ENCODE results near the gene NUCKS1. TPM values are rescaled to one million over a fixed set of nuclear protein-coding genes. Genes with fewer than 3 reads are reported as not detected.

The NUCKS1 gene
- total RNA-seq, 1 experiment from 2014 or later: 276 TPM

DNA sequence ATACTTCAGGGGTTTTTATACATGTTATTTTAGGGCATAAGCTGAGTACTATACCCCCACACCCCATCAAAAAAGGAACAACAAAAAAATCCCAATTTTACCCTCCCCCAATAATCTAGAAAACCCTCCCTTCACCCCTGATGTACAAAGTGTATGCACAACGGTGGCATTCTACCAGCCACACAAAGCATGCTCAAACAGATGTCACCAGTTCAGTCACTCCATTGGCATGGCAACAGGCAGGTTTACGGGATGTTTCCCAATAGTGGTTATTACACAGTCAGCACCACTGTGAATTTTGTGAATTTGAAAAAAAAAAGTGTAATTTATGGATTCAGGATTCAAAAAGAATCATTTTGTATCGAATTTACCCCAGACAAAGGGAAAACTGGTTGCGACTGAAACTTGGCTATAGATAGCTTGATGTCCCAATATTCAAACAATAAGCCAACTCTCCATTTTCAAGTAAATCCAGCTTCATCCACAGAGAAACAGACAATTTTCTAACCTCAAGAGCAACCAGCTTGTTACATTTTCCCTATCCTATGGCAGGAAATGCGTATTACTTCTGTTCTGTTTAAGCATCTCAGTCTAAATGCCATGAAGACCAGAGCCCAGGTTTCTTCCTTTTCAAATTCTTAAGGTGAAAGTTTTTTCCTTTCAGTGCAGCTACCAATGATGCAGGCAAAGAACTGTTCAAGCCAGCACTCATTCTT, 35.6 kb downstream of the NUCKS1 start:
- DNase-seq: no peak
- no peaks in the 10 kb centered on the region for H3K27me3 Mint-ChIP-seq (ENCODE audit: unreplicated experiment)
- H3K36me3 Mint-ChIP-seq (ENCODE audit: insufficient read depth, unreplicated experiment): peaks cover 77% of the 10 kb centered on the region
- TF ChIP-seq, protein P1, sequence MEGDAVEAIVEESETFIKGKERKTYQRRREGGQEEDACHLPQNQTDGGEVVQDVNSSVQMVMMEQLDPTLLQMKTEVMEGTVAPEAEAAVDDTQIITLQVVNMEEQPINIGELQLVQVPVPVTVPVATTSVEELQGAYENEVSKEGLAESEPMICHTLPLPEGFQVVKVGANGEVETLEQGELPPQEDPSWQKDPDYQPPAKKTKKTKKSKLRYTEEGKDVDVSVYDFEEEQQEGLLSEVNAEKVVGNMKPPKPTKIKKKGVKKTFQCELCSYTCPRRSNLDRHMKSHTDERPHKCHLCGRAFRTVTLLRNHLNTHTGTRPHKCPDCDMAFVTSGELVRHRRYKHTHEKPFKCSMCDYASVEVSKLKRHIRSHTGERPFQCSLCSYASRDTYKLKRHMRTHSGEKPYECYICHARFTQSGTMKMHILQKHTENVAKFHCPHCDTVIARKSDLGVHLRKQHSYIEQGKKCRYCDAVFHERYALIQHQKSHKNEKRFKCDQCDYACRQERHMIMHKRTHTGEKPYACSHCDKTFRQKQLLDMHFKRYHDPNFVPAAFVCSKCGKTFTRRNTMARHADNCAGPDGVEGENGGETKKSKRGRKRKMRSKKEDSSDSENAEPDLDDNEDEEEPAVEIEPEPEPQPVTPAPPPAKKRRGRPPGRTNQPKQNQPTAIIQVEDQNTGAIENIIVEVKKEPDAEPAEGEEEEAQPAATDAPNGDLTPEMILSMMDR (IDR thresholded peaks at IDR 0.05; ENCODE audit: unreplicated experiment): no peak
- CTCF ChIA-PET: interaction anchor here (1.0 to 6.3 kb wide), 2 partner anchors 45 to 55 kb away, joined by 3 to 101 read pairs; no protein-coding TSS in a partner anchor
- H3K27ac Mint-ChIP-seq (ENCODE audit: unreplicated experiment): no peak overlapping the region
- H3K9me3 Mint-ChIP-seq (ENCODE audit: low read depth, unreplicated experiment): no peaks in the 10 kb centered on the region
- BruUV-seq (replicated peaks): TSS peak; percentile 1
- intact Hi-C loops (cut with micrococcal nuclease; ENCODE audit: unreplicated experiment): no loop called here
- no peak overlapping the region for H3K4me3 Mint-ChIP-seq (ENCODE audit: low read depth, unreplicated experiment)
- peaks cover 38% of the 10 kb centered on the region for H3K4me1 Mint-ChIP-seq (ENCODE audit: low read depth, unreplicated experiment)

DNA sequence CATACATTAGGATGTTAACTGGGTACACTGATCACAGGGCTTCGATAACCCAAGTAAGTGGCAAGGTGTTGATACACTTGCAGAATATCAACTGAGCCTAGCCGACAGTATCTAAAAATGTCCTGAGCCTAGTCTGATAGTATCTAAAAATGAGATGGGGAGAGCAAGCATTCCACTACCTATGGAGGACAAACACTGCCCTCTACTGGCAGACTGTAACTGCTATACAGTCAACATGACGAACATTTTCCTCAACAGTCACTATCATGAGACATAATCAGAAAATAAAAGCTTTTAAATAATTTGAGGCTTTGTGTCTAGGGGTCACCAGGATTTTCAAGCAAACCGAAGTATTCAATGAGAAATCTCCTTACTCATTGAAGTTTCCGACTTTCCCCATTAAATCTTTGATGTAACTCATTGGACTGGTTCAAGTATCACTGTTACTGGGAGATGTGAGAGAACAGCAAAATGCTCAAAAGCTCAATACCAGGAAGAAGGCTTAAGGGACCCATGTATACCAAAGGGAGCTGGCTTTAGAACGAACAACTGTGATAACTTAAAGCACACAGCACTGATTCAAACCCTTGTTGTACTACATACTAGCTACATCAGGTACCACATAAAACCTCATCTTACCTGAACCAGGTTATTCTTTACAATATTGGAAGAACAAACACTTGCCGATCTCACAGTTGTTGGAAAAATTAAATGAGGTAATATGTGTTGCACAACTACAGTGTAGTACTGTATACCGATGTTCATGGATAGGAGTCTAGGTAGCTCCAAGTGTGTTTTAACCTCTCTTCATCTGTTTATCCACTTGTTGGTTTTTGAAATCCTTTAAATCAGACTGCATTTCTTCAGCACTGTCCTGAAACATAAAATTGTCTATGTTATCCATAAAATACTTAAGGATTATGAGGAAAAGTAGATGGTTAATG, 38.6 kb downstream of the NUCKS1 start:
- no TSS peak for BruUV-seq (replicated peaks)
- no peaks in the 10 kb centered on the region for H3K9me3 Mint-ChIP-seq (ENCODE audit: low read depth, unreplicated experiment)
- peaks cover 22% of the 10 kb centered on the region for H3K4me1 Mint-ChIP-seq (ENCODE audit: low read depth, unreplicated experiment)
- intact Hi-C loops (cut with micrococcal nuclease; ENCODE audit: unreplicated experiment): loop anchor here (1.0 kb wide), 3 partner anchors 52 to 182 kb away; no protein-coding TSS in a partner anchor
- TF ChIP-seq, protein P1 (IDR thresholded peaks at IDR 0.05; ENCODE audit: unreplicated experiment): peak; percentile 76
- no peaks in the 10 kb centered on the region for H3K27me3 Mint-ChIP-seq (ENCODE audit: unreplicated experiment)
- CTCF ChIA-PET: interaction anchor here (0.6 to 6.3 kb wide), 10 partner anchors 8 to 266 kb away, joined by 3 to 101 read pairs (median 4); no protein-coding TSS in a partner anchor
- peak; percentile 77 for DNase-seq
- peaks cover 71% of the 10 kb centered on the region for H3K36me3 Mint-ChIP-seq (ENCODE audit: insufficient read depth, unreplicated experiment)
- H3K27ac Mint-ChIP-seq (ENCODE audit: unreplicated experiment): peak overlapping the region; percentile 60
- H3K4me3 Mint-ChIP-seq (ENCODE audit: low read depth, unreplicated experiment): no peak overlapping the region

DNA sequence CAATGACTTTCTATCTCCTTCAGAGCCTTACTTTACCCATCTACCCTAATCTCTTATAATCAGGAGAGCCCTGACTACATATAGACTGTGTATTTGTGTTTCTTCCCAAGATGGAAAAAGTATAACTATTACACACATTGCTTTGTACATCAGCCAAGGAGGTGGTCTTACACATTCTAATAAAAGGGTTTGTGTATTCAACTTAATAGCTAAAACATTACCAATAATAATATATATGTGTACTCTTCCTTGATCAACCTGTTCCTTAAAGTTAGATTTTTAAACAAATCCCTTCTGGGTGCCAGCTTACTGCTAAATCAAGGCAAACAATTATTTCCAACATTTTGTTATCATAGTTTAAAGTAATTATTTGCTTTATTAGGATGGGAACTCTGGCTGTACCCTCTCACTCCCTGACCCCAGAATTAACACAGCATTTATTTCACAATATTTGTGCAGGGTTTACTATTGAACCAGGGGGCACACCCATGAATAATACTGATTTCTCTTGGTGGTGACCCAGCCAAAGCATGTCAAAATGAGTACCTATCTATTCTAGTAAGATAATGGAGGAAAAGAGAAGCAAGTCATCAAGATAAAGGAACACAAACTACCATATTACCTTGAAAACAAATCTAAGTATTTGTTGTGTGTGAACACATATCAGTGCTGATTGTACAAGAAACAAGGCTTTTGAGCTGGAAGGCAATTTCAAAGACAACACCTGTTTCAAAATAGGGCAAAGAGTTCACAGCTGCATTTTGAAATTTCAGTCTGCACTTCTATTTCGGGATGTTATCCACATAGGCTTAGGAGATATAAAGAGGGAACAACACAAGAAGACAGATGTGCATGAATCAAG, 39.5 kb downstream of the NUCKS1 start:
- H3K27ac Mint-ChIP-seq (ENCODE audit: unreplicated experiment): peak overlapping the region; percentile 60
- no TSS peak for BruUV-seq (replicated peaks)
- TF ChIP-seq, protein P1 (IDR thresholded peaks at IDR 0.05; ENCODE audit: unreplicated experiment): no peak
- H3K4me1 Mint-ChIP-seq (ENCODE audit: low read depth, unreplicated experiment): peaks cover 16% of the 10 kb centered on the region
- CTCF ChIA-PET: interaction anchor here (0.9 to 6.3 kb wide), 6 partner anchors 29 to 57 kb away, joined by 3 to 101 read pairs (median 4); no protein-coding TSS in a partner anchor
- H3K36me3 Mint-ChIP-seq (ENCODE audit: insufficient read depth, unreplicated experiment): peaks cover 68% of the 10 kb centered on the region
- H3K9me3 Mint-ChIP-seq (ENCODE audit: low read depth, unreplicated experiment): no peaks in the 10 kb centered on the region
- no peak for DNase-seq
- H3K27me3 Mint-ChIP-seq (ENCODE audit: unreplicated experiment): no peaks in the 10 kb centered on the region
- no peak overlapping the region for H3K4me3 Mint-ChIP-seq (ENCODE audit: low read depth, unreplicated experiment)
- intact Hi-C loops (cut with micrococcal nuclease; ENCODE audit: unreplicated experiment): loop anchor here (1.0 kb wide), 3 partner anchors 51 to 181 kb away; no protein-coding TSS in a partner anchor

Data from Calu3 (cell line).